Retinal pigment epithelial cell (primary cell): ENCODE results near the gene TRPM2.

ENCODE experiments used
- DNase-seq: peaks from one replicate; pipeline ENCODE4 v3.0.0-alpha.2; 2010; ENCODE audit warnings: low read depth
- H3K4me3 ChIP-seq: 2 replicates; pipeline ENCODE4 v1.5.1; 2011; ENCODE audit warnings: mild to moderate bottlenecking, low read length, control low read depth, moderate library complexity
- CTCF ChIP-seq: conservative IDR thresholded peaks from 2 replicates; pipeline ENCODE4 v1.5.1; 2011; ENCODE audit warnings: low read depth, low read length, control low read depth, inconsistent platforms

TRPM2 gene

DNA sequence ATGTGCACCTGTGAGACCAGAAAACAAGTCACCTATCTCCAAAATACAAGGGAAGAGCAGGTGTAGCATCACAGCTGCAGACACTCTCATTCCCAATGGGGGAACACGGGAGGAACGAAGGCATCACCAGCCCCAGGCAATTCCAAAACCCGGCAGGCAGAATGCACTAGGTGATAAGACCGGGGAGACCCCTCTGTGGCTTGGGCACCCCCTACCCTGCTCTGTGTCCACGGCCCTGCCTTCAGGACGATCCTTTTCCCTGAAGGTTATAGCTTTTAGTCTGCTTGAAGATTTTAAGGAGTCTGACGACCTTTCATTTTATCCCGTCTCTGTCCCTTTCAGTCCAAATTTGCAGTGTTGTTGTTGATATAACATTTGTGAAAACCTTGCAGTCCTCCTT is 19.2 kb downstream of the TRPM2 start:
- no peak for DNase-seq
- no peak for TF ChIP-seq CTCF
- no peak overlapping the region for H3K4me3 ChIP-seq

- TF ChIP-seq CTCF, result no peak
- no peak overlapping the region for H3K4me3 ChIP-seq
- DNase-seq, result no peak
Measured at GRCh38 chr21:44374601-44375280, 21.3 kb downstream of the TRPM2 start.

DNA sequence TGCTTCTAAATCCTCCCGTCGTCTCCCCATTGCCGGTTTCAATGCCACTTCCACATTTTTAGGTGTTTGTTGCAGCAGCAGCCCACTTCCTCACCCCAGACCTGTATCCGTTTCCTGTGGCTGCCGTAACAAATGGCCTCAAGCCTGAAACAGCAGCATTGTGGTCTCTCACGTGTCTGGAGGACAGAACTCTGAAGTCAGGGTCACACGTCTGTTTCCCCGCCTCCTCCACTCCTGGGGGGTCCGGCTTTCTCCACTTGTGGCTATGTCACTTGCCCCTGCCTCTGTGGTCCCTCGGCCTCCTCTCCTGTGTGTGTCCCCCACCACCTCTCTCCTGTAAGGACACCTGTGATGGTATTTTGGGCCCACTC is 21.8 kb downstream of the TRPM2 start:
- TF ChIP-seq CTCF, result no peak
- H3K4me3 ChIP-seq, result no peak overlapping the region
- DNase-seq, result no peak

DNA sequence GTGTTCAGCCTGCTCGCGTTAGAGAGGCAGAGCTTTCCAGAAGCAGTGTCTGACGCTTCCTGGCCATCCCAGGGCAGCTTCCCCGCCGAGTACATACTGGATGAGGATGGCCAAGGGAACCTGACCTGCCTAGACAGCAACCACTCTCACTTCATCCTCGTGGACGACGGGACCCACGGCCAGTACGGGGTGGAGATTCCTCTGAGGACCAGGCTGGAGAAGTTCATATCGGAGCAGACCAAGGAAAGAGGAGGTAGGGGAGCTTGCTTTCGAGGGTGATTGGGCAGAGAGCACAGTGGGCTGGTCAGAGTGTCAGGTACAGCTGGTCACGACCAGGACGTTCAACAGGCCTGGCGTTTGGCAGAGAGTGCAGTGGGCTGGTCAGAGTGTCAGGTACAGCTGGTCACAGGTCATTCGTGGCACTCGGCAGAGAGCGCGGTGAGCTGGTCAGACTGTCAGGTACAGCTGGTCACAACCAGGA is 22.4 kb downstream of the TRPM2 start:
- H3K4me3 ChIP-seq, result no peak overlapping the region

DNA sequence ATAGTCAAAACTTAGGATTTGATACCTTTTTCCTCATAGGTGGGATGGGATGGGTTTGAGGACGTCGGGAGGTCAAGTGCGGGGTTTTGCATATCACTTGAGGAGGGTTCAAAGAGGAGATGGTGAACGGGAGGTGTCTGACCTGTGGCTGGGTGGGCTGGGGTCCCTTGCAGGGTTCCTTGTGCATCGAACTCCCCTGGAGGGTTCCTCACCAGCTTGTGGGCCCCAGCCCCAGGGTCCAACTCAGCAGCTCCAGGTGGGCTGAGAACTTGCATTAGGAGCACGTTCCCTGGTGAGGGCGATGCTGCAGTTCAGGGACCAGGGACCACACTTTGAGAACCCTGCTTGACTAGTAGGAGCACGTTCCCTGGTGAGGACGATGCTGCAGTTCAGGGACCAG is 23.2 kb downstream of the TRPM2 start:
- DNase-seq, result no peak
- no peak for TF ChIP-seq CTCF
- H3K4me3 ChIP-seq, result no peak overlapping the region

More for the DNA sequence above, 22.4 kb downstream of the TRPM2 start:
- DNase-seq, result no peak
- no peak for TF ChIP-seq CTCF

- no peak overlapping the region for H3K4me3 ChIP-seq
- no peak for TF ChIP-seq CTCF
- no peak for DNase-seq
Measured at GRCh38 chr21:44377201-44377921, 23.9 kb downstream of the TRPM2 start.
